ENCODE data around the gene ALAS1. TPM values are rescaled to one million over a fixed set of nuclear protein-coding genes. Genes with fewer than 3 reads are reported as not detected.

The ALAS1 gene
- total RNA-seq, 3 donors from 2014 or later = 67.2 to 103 (median 94.6) TPM

DNA sequence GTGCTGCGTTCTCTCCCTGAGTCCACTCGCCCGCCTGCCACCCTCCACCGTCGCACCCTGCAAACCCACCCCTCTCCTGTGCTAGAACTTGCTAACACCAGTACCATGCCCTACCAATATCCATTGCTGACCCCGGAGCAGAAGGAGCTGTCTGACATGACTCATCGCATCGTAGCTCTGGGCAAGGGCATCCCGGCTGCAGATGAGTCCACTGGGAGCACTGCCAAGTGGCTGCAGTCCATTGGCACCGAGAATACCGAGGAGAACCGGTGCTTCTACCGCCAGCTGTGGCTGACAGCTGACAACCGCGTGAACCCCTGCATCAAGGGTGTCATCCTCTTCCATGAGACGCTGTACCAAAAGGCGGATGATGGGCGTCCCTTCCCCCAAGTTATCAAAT is 4.9 kb upstream of the ALAS1 start:
- Histone ChIP-seq H3K9me3 (no peaks in the 10 kb centered on the region), H3K4me1 (ENCODE audit: low read depth) (peaks cover 26% of the 10 kb centered on the region), H3K4me3 (no peak overlapping the region), H3K36me3 (ENCODE audit: low read depth) (no peaks in the 10 kb centered on the region)
- intact Hi-C loops (cut with DNase I, micrococcal nuclease) = no loop called here
- DNase-seq (no peak), ATAC-seq (no peak)
- TF ChIP-seq, protein P1, sequence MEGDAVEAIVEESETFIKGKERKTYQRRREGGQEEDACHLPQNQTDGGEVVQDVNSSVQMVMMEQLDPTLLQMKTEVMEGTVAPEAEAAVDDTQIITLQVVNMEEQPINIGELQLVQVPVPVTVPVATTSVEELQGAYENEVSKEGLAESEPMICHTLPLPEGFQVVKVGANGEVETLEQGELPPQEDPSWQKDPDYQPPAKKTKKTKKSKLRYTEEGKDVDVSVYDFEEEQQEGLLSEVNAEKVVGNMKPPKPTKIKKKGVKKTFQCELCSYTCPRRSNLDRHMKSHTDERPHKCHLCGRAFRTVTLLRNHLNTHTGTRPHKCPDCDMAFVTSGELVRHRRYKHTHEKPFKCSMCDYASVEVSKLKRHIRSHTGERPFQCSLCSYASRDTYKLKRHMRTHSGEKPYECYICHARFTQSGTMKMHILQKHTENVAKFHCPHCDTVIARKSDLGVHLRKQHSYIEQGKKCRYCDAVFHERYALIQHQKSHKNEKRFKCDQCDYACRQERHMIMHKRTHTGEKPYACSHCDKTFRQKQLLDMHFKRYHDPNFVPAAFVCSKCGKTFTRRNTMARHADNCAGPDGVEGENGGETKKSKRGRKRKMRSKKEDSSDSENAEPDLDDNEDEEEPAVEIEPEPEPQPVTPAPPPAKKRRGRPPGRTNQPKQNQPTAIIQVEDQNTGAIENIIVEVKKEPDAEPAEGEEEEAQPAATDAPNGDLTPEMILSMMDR (IDR thresholded peaks at IDR 0.05) = no peak

DNA sequence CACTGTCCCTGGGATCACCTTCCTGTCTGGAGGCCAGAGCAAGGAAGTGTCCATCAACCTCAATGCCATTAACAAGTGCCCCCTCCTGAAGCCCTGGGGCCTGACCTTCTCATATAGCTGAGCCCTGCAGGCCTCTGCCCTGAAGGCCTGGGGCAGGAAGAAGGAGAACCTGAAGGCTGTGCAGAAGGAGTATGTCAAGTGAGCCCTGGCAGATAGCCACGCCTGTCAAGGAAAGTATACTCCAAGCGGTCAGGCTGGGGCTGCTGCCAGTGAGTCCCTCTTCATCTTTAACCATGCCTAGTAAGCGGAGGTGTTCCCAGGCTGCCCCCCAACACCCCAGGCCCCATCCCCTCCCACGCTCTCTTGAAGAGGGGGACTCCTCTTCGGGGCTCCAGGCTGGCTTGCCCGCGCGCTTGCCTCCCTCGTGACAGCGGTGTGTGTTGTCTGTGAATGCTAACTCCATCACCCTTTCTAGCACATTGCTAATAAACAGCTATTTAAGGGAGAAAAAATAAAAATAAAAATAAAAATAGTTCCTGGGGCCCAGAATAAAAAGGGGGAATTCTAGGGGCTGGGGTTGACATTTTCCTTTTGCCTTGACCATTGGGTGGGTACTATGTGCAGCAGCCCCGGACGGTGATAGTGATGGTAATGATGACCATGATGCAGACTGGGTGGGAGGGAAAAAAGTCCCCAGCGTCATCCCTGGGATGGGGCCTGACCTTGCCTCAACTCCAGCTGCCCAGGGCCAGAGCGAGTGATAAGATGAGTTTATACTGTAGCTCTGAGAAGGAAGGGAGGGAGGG is 3.3 kb upstream of the ALAS1 start:
- ATAC-seq = no peak
- Histone ChIP-seq H3K4me3 (no peak overlapping the region), H3K4me1 (ENCODE audit: low read depth) (peaks cover 36% of the 10 kb centered on the region), H3K9me3 (no peaks in the 10 kb centered on the region), H3K36me3 (ENCODE audit: low read depth) (no peaks in the 10 kb centered on the region)
- DNase-seq = peak; percentile 59 to 65 (median 64)
- intact Hi-C loops (cut with DNase I, micrococcal nuclease) = no loop called here
- TF ChIP-seq, protein P1 (IDR thresholded peaks at IDR 0.05) = no peak

DNA sequence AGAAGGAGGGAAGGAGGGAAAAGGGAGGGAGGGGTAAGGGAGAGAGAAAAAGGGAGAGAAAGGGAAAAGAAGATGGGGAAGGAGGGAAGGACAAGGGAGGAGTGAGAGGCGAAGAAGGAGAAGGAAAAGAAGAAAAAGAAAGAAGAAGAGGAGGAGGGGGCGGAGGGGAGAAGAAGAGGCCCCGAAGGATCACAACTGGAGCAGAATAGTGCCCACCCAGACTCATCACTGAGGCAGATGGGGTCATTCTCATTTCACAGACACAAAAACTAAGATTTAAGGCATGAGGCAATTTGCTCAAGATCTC is 2.7 kb upstream of the ALAS1 start:
- H3K9me3 ChIP-seq = no peaks in the 10 kb centered on the region
- ATAC-seq (no peak), DNase-seq (no peak)
- no peaks in the 10 kb centered on the region for H3K36me3 ChIP-seq (ENCODE audit: low read depth)
- intact Hi-C loops (cut with DNase I, micrococcal nuclease) = no loop called here
- TF ChIP-seq, protein P1 (IDR thresholded peaks at IDR 0.05) = no peak
- peaks cover 39% of the 10 kb centered on the region for H3K4me1 ChIP-seq (ENCODE audit: low read depth)
- H3K4me3 ChIP-seq = no peak overlapping the region

DNA sequence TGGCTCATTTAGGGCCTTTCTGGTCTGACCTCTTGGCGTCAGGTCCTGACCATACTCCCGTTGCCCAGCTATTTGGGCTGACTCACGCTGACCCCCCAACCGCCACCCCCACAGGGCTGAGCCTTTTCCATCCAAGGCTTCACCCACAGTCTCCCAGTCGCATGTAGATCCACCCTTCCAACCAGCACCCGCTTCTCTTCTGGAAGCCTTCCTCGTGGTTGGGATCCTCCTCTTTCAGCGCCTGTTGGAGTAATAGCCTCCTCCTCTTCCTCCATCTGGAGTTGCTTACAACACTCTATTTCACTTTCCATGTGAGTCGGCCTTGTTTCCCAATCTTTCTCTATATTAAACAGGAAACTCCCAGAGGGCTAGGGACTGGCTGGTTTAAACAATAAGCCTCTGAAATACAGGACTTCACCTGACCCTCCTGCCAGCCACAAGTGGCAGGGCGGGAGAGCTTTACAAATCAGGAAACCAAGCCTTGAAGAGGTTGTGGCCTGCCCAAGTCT is 2.1 kb upstream of the ALAS1 start:
- Histone ChIP-seq H3K4me3 (no peak overlapping the region), H3K4me1 (ENCODE audit: low read depth) (peaks cover 38% of the 10 kb centered on the region), H3K9me3 (no peaks in the 10 kb centered on the region), H3K36me3 (ENCODE audit: low read depth) (no peaks in the 10 kb centered on the region)
- ATAC-seq = no peak
- intact Hi-C loops (cut with DNase I, micrococcal nuclease) = no loop called here
- TF ChIP-seq, protein P1 (IDR thresholded peaks at IDR 0.05) = no peak
- DNase-seq = peak in 1 of 3 donors; percentile 57

DNA sequence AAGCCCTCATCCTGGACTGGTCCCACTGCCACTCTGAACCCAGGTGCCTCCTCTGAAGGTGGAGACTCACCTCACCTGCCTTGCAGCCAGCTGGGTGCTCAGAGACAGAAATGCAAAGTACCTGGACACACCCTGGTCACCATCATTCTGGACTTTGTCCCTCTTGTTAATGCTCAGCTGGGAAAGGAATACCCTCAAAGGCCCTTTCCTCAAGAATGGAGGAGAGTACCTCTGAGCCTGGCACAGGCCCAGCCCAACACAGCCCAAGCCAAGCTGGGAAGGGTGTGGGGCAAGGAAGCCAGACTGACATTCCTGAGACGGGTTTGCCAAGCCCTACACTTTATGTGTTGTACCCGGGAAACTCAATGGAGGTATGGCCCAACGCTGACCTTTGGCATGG is 983 bp upstream of the ALAS1 start:
- Histone ChIP-seq H3K4me3 (no peak overlapping the region), H3K4me1 (ENCODE audit: low read depth) (peaks cover 38% of the 10 kb centered on the region), H3K9me3 (no peaks in the 10 kb centered on the region), H3K36me3 (ENCODE audit: low read depth) (no peaks in the 10 kb centered on the region)
- TF ChIP-seq, protein P1 (IDR thresholded peaks at IDR 0.05) = no peak
- ATAC-seq (peak; percentile 81), DNase-seq (peak; percentile 90 to 92 (median 92))
- intact Hi-C loops (cut with DNase I, micrococcal nuclease) = no loop called here

Measured in mucosa of descending colon (tissue), 3 donors.